Measurements from ENCODE around the gene HORMAD2.

GRCh38 chr22:30187094-30187493 is 106.8 kb downstream of the HORMAD2 start:
- TF ChIP-seq CTCF (conservative IDR thresholded peaks at IDR 0.05 in 1 of 2, IDR thresholded peaks at IDR 0.05 in 1 of 2; ENCODE audit: extremely low read depth in 1 of 2, insufficient read depth in 1 of 2, low read depth in 1 of 2, low read length in 2 of 2) (no peak), EZH2 (IDR thresholded peaks at IDR 0.05; ENCODE audit: borderline replicate concordance, low read length) (no peak)
